NCI-H1930 (cell line): ENCODE data around the gene FBXL7.
A peak's percentile ranks its signal among the peaks of the same experiment; 100 is the strongest.

ENCODE experiments used
- DNase-seq, 2 experiments: peaks; one replicate each; lab custom pipeline; 2025; lab: John Stamatoyannopoulos, UW

The FBXL7 gene

DNA sequence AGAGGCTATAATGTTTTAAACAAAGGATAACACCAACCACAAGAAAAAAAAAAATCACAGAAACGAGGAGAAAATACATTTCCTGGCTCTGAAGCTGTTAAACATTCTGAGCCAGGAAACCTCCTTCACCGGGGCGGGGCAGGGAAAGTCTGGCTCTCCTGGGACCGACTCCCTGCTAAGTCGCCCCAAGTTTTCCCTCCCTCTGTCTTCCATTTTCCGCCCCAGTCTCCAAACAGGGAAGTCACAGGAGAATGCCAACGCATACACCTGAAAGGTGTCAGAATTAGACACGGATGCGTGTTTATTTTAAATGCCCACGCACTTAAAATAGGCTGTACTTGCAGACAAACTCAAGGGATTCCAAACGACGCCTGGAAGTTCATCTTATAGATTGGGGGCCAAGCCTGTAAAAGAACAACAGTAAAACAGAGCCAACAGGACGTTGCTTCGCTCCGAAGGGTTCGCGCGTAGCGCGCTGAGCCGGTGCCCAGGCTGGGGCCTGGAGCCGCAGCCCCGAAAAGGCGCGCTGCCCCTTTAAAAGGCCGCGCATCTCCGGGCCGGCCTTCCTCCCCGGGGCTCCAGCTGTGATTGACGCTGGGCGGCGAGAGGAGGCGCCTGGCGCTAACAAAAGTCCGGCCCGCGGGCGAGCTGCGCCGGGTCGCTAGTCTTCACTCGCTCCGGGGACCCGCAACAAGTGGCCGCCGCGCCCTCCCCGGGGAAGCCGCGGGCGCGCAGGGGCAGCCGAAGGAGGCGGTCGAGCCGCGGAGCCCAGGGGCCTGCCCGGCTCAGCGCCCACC, at the start of gene FBXL7:
Gene FBXL7 (plus strand): TSS at position 653 of the 797 bp plus-strand sequence.
- DNase-seq = peak in 1 of 2 experiments; percentile 40

DNA sequence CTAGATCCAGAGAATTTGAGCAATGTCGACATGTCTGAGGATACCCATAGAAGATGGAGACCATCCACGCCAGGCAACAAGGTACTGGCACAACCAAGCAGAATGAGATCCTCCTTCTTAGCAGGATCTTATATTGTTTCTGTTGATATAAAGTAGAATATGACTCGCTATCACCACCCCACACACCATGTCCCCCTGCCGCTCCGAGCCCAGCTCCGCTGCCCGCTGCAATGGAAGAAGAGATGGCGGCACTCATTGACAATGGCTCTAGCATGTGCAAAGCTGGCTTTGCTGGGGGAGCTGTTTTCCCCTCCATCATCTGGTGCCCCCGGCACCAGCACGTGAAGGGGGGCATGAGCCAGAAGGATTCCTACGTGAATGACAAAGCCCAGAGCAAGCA, 49.5 kb upstream of the FBXL7 start:
- DNase-seq = no peak

DNA sequence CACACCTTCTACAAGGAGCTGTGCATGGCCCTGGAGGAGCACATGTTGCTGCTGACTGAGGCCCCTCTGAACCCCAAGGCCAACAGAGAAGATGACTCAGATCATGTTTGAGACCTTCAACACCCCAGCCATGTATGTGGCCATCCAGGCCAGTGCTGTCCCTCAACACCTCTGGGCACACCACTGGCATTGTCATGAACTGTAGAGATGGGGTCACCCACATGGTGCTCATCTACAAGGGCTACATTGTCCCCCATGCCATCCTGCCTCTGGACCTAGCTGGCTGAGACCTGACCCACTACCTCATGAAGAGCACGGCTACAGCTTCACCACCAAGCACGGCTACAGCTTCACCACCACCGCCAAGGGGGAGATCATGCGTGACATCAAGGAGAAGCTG, 49.0 kb upstream of the FBXL7 start:
- no peak for DNase-seq

DNA sequence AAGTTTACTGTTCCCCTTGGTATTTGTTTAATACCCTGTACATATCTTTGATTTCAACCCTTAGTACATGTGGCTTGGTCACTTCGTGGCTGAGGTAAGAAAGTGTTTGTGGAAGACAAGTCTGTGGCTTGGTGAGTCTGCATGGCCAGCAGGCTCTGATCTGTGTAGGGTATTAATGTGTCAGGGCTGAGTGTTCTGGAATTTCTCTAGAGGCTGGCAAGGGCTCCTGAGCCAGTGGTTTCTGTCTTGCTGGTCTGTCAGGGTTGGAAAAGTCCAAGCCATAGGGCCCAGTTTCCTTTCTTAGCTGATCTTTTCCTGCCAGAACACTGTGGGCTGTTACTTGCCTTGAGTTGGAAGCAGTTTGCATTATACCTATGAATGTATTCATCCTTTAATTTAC, 48.0 kb upstream of the FBXL7 start:
- no peak for DNase-seq

DNA sequence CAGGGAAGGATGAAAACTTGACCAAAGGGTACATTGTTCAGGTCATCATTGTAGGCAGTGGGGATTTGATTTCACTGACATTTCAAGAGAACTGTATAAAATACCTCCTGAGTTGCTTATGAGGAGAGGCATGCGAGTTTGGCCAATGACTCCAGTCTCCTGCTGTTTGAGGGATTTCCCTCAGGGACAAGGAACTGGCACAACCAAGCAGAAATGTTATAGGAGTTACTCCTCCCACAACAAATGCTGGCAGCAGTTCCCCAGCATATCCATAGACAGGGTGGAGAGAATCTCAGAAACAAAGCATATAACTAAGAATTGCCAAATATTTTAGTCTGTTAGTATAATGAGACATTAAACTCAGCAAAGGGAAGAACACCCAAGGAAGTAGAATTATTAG, 47.2 kb upstream of the FBXL7 start:
- DNase-seq = no peak

DNA sequence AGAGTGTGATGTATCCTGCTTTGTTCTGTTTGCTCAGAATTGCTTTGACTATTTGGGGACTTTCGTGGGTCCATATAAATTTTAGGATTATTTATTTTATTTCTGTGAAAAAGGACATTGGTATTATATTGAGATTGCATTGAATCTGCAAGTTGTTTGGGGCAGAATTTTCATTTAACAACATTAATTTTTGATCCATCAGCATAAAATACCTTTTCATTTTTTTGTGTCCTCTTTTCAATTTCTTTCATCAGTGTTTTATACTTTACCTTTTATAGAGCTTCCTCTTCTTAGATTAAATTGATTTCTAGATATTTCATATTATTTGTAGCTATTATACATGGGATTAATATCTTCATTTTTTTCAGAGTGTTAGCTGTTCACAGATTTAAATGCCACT, 40.8 kb upstream of the FBXL7 start:
- no peak for DNase-seq

DNA sequence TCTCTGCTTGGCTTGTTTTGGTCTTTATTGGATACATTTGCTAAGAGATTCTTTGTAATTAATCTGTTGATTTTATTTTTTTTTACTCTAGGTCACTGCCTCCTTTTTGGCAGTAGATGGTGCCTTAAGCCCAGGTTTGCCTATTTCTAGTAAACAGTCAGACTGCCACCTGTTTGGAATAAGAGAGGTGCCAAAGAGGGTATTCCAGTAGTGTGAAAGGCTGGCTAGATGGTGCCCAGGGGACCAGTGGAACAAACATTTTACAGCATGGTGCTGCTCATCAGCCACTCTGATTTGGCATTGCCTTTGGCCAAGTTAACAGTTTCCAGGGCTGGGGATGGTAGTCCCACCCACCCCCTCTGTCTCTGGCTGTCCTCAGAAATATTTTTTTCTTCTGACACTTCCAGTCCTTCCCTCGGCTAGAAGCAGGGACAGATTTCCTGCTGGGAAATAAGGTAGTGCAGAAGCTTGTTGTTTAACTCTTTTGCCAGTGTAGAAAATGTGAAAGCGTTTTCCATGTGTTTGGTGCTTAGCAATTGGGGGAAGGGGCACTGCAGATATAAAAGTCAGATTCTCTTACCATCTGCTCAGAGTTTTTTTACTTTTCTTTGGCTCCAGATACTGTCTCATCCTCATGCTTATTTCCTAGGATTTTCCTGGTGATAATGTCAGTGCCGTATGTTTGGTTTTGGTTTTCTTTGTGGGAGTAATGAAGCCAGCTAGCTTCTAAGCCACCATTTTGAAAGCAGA, 36.6 kb upstream of the FBXL7 start:
- no peak for DNase-seq

DNA sequence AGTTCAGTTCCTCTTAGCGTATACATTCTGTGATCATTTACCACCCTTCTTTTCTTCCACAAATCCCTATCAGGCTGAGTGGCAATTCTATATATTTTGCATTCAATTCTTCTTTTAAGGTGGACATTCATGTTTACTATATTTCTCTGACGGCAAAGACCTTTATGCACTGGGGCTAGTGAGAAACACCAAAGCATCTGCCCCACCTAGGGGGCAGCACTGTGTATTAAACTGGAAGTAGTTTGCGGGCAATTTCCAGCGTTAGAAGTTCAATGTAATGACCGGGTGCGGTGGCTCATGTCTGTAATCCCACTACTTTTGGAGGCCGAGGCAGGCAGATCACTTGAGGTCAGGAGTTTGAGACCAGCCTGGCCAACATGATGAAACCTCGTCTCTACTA, 27.9 kb upstream of the FBXL7 start:
- no peak for DNase-seq

DNA sequence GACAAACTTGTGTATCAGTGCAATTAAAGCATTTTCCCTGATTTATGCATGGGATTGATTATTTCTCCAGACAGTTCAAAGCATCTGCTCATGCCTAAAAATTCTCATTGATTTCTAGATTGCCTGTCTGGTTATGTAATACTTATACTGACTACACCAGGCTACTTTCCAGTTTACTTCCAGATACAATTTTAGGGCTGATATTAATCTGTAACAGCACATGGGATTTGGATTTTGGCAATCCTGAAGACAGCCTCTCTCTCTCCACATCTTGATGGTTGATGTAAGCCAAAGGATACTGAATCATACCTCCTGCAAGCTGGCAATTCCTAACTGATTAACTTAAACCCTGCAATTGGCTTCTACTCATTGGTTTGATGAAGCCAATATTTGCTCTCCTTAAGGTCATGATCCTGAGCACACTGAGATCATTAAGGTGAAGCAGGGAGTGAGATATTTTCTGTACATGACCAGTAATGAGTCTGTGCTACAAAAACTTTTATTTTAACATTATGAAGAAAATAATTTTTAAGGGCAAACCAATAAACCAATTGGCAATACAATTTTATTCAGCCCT, 25.7 kb upstream of the FBXL7 start:
- no peak for DNase-seq

DNA sequence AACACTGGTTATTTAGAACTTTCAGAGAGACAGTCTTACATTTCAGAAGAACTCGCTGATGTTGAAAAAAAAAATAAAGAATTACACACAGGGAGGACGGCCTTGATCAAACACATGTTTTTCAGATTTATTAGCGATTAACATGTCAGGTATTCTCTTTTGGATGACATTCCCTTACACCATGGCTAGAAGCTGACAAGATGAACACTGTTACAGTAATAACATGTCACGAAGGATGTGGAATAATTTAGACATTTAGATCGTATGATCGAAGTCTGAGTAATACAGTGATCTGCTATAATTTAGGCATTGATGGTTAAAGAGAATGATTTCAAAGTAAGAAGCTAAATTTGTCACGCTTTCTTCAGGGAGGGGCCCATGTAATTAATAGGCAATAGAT, 24.6 kb upstream of the FBXL7 start:
- DNase-seq = no peak

DNA sequence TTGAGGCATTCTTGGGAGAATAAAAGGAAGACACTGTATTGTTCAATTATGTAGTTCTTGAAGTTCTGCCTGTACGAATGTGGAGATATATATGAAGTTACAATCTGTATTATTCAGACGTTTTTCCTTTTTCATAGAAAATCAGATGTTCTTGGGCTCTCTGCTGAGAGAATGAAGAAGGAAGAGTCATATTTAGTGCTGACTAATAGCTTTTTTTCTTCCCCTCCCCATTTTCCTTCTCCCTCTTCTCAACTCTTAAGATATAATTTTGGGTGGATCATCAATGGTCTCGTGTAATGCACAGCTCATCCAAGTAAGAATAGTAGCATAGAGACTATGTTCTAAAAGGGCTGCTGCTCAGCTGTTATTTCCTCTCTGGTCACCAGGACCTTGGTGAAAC, 23.0 kb upstream of the FBXL7 start:
- DNase-seq = no peak

DNA sequence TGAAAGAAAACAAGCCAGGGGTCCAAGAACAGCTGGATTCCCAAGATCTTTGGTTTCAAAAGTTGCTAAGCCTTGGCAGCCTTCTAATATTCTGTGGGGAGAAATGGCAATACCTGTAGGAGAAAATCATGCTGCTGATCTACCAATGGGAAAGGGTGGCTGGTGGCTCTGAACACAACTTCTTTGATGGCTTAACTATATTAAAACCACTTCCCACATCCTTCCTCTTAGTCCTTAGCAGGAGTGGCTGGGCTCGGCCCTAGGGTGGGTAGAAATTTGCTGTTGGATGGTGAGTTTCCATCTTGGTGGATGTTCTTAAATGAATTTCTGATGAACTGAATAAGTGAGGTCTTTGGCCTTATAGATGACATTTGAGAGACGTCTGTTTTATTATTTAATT, 19.5 kb upstream of the FBXL7 start:
- no peak for DNase-seq

DNA sequence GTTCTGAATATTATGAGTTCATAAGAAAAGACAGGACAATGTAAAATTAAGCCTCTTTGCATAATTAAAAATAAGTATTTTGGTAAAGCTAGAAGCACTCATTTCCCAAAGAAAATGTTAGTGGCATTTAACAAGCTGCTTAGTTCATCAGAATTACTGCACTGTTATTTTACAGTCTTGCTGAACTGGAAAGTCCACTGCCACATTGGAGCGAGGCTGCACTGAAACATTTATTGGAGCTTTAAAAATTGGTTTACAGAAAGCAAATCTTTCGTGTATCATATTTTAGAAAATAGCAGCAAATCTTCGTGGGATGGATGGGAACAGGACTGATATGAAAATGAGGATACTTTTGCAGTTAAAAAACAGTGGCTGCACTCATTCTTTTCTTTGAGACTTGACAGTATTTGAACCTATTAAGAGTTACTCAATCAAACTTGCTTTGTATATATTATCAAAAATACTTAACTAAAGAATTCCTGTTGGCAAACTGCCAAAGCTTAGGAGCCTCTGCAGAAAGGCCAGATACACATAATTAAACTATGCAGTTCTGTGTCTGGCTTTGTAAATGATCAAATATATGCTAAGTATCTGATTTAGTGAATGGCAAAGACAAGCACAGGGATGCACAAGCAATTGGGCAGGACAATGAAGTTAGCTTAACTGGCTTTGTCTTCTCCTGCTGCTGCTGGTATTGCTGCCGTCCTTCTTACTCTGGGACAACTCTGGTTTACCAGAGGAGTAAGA, 16.5 kb upstream of the FBXL7 start:
- DNase-seq = no peak

DNA sequence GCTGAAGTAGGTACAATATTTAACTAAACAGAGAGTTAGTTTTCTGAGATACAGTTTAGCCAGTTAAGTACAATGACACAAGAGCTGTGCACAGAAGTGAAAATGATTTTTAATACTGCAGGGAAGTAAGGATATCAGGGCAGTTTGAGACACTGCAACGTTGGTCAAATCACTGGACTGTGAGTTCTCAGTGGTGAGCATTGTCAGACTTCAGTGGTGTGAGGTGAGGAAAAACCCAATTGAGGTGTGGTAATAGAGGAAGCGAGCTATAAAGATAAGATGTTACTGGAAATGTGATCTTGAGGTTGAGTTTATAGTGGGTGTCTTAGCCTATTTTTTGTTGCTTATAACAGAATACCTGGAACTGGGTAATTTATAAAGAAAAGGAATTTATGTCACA, 12.8 kb upstream of the FBXL7 start:
- DNase-seq = no peak

DNA sequence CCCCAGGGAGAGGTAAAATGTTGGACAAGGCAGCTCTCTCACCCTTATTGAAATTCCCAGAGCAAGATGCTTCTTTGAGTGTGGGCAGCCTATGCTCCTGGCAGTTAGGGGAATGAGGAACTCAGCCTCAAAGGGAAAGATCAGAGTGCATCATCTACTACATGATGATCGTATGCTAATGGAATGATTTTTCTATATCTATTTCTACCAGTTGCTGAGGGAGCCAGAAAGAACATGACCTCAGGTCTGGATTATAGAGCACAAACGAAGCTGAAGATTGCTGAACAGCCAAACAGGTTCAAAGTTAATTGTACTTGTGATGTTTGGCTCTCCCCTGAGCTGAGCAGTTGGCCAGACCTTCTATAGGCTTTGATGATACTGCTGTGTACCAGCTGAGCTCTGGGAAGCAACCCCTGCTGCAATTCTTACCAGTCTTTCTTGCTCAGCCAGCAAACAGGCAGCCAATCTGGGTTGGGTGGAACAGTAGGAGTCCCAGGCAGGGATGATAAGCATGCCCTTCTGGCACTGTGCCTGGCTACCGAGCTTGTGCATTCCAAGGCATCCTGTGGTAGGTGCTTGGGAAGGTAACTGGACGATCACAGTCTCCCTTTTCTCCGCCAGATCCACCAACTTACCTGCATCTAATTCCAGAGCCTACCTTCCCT, 10.3 kb upstream of the FBXL7 start:
- no peak for DNase-seq

DNA sequence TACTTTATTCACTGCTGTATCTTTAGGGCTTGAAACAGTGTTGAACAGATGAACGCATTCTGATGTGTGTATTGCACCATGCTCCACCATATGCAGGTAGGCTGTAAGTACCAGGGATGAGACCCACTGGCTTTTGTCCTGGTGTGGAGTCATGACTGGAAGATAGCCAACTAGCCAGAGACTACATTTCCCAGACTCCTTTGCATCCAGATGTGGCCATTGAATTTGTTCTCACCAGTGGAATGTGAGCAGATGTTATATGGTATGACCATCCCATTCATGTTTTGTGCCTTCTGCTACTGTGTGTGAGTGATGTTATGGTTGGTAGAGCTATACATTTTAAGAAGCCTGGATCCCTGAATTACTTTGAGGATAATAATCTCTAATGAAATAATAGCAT, 7.4 kb upstream of the FBXL7 start:
- DNase-seq = no peak

DNA sequence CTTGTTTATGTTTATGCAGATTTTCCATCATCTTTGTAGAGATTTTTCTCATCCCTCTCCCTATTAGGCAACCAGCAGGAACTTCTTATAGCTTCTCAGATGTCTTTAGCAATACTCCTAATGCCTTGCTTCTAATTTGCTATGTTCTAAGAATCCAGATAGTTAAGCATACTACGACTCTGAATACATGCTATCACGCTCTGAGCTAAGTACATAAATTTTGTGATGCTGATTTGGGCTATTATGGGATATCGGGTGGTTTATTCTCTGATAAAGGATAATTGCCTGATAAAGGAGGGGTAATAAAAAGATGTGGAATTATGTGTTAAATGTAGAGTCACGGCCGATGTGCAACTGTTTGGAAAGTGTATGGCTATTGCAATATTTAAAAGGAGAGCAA, 6.5 kb upstream of the FBXL7 start:
- no peak for DNase-seq

DNA sequence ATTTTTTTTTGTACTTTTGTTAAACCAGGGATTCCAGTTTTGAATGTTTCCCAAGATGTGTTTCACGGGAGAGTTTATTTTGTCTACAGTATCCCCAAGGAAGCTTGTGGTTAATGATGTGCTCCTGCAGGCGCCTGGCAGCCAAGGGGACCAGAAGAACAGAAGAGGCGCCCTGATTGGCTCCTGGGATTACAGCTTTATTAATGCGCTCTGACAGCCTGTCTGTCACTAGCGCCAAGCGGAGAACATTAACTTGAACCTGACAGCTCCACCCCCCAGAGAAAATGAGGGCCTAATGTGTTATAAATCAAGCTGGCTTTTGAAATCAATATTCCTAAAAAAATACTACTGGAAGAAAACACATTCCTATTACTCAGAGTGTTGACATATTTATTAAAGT, 5.0 kb upstream of the FBXL7 start:
- no peak for DNase-seq

DNA sequence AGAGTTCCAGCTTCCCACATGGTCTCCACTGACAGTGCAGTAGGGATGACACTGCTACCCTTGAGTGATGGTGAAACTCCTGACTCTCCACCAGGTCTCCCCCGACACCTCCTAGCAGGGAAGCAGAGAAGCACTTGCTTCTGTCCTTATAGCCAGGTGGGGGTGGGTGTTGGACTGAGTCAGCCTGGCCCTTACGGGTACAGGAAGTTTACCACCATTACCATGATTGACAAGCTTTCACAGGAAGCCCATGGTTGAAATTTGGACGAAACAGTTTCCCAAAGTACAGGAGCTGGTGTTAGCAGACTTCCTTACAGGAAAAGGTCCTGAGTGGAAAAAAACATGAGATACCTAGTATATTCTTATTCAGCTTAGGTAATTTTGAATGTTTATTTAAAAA, 3.1 kb upstream of the FBXL7 start:
- DNase-seq = no peak

DNA sequence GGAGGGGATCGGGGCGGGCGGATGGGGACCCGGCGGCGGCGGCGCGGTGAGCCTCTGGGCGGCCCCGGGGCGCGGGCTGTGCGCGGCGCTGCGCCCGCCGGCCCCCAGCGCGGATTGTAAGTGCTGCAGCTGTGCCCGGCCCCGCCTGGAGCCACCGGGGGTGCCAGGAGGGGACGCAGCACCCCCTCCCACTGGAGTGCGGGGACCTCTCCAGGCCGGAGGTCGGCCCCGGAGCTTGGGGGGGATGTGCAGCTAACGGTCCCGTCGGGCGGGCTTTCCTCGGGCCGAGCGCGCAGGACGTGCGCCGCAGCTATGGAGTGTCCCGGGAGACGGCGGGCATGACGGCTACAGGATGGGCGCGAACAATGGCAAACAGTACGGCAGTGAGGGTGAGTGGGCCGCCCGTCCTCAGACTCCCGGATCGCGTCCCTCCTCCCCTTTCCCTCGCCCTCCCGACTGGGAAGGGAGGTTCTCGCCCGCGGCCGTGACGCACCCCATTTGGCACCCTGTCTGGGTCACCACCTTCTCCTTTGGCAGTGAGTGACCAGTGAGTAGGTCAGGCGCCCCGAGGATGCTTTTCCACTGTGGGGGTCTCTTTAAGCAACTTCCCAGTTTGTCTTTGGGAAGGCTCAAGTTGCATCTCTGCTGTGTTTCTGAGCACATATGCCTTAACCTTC, 483 bp downstream of the FBXL7 start:
- no peak for DNase-seq

DNA sequence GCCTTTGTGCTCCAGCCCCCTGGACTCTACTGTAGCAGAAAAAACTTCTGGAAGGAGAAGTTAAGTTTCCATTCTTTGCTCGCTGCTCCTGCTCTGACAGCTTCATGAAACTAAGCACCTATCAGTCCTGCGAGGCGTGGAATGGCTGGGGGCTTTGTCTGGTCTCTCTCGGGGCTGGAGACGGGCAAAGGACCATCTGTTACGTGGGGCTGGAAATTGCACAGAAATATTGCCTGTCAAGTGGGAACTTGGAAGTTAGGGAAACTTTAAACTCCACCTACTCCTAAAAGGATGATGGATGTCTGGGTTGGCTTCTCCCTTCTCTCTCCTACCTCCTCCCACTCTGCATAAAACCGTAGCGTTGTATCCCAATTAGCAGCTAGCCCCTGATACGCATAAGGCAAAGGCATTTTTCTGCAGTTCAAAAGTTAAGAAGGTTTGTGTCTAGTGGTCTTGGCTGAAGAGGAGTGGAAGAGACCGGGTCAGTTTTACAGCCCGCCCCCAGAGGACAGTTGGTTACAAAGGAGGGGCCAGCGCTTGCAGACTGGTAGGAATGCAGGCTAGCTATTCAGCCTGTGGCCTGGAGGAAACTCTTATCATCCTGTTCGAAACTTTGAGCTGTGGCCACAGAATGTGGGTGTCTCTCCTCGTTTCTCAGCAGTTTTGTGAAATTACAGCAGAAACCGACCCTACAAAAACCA, 1.3 kb downstream of the FBXL7 start:
- no peak for DNase-seq
